Thyroid gland (tissue), 4 donors: ENCODE data around the gene CABP2. TPM values are rescaled to one million over a fixed set of nuclear protein-coding genes. Genes with fewer than 3 reads are reported as not detected.

Source experiments
- DNase-seq, 2 donors: peaks; one replicate each; pipeline ENCODE4 v3.0.0-alpha.2; 2019
- H3K27ac ChIP-seq, 3 donors: fragments of 200-600 bp; sonication (generic); 1 replicate in 2 of 3; 2 replicates in 1 of 3; pipeline ENCODE4 v1.5.1; 2016 to 2019; ENCODE audit warnings: mild to moderate bottlenecking in 1 of 3, moderate library complexity in 1 of 3
- H3K27me3 ChIP-seq: fragments of 200-600 bp; sonication (generic); one replicate; pipeline ENCODE4 v1.5.1; 2019
- H3K36me3 ChIP-seq, 2 donors: fragments of 200-600 bp; sonication (generic); one replicate each; pipeline ENCODE4 v1.5.1; 2016 to 2019
- H3K4me1 ChIP-seq, 2 donors: fragments of 200-600 bp; sonication (generic); one replicate each; pipeline ENCODE4 v1.5.1; 2017 to 2019
- H3K4me3 ChIP-seq, 3 donors: fragments of 200-600 bp; sonication (generic); replicated peaks in 1 of 3; 1 replicate in 2 of 3; 2 replicates in 1 of 3; pipeline ENCODE4 v1.5.1; 2016; ENCODE audit warnings: mild to moderate bottlenecking in 1 of 3
- H3K9me3 ChIP-seq: fragments of 200-600 bp; sonication (generic); one replicate; pipeline ENCODE4 v1.5.1; 2017
- POLR2A ChIP-seq, 2 donors: fragments of 450-650 bp; IDR thresholded peaks; one replicate each; pipeline ENCODE4 v1.6.1; 2017; ENCODE audit warnings: antibody characterized with exemption in 2 of 2, mild to moderate bottlenecking in 2 of 2, moderate library complexity in 1 of 2
- WGBS, 2 donors: methylation state at CpG; one replicate each; pipeline ENCODE4 v1.1.5; 2017; 5-methylcytosine and 5-hydroxymethylcytosine counted together
- intact Hi-C: fragments of 100-400 bp; cut with DNase I; formaldehyde crosslinking; loops from one replicate; pipeline ENCODE4 v1.15.1; 2023
- total RNA-seq, 4 donors: library from RNA; depleted of rRNA; stranded (reverse); fragments of >200 nt; gene quantifications; one replicate each; pipeline ENCODE4 v1.2.3, GENCODE V29; 2016
- TF ChIP-seq, protein P1 (sequence below), 6 experiments: fragments of 200-600 bp in 3 of 6; fragments of 450-650 bp in 3 of 6; sonication (generic) in 3 of 6; IDR thresholded peaks; one replicate each; pipeline ENCODE4 v1.5.1; 2016 to 2019; ENCODE audit warnings: antibody characterized with exemption in 6 of 6, mild to moderate bottlenecking in 2 of 6, inconsistent platforms in 1 of 6, moderate library complexity in 1 of 6

The CABP2 gene
- total RNA-seq, 4 donors from 2014 or later = not detected

GRCh38 chr11:67499808-67500483 lies 23.3 kb downstream of the CABP2 start:
- H3K36me3 ChIP-seq = peaks cover 0 to 20% of the 10 kb centered on the region in 2 donors
- peaks cover 6 to 10% of the 10 kb centered on the region in 2 donors for H3K4me1 ChIP-seq
- 92 to 95% methylated on average over 9 to 11 of the region's 26 CpGs for WGBS, 2 donors
- intact Hi-C loops = loop anchor here (10.0 kb wide), 1 partner anchor 145 kb away; the partner anchor contains the start of gene POLD4
- no peaks in the 10 kb centered on the region for H3K9me3 ChIP-seq
- no peak for DNase-seq
- H3K4me3 ChIP-seq = no peak overlapping the region
- no peak overlapping the region for H3K27ac ChIP-seq
- no peaks in the 10 kb centered on the region for H3K27me3 ChIP-seq
- TF ChIP-seq, protein P1, sequence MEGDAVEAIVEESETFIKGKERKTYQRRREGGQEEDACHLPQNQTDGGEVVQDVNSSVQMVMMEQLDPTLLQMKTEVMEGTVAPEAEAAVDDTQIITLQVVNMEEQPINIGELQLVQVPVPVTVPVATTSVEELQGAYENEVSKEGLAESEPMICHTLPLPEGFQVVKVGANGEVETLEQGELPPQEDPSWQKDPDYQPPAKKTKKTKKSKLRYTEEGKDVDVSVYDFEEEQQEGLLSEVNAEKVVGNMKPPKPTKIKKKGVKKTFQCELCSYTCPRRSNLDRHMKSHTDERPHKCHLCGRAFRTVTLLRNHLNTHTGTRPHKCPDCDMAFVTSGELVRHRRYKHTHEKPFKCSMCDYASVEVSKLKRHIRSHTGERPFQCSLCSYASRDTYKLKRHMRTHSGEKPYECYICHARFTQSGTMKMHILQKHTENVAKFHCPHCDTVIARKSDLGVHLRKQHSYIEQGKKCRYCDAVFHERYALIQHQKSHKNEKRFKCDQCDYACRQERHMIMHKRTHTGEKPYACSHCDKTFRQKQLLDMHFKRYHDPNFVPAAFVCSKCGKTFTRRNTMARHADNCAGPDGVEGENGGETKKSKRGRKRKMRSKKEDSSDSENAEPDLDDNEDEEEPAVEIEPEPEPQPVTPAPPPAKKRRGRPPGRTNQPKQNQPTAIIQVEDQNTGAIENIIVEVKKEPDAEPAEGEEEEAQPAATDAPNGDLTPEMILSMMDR (IDR thresholded peaks at IDR 0.05) = no peak
- TF ChIP-seq POLR2A (IDR thresholded peaks at IDR 0.05) = no peak

GRCh38 chr11:67498544-67498972 lies 24.7 kb downstream of the CABP2 start:
- no peak for DNase-seq
- WGBS, 2 donors = 92% methylated on average over 19 to 20 of the region's 21 CpGs
- Histone ChIP-seq H3K27me3 (no peaks in the 10 kb centered on the region), H3K4me1 (peaks cover 3 to 4% of the 10 kb centered on the region in 2 donors), H3K36me3 (peaks cover 8 to 28% of the 10 kb centered on the region in 2 donors), H3K4me3 (no peak overlapping the region), H3K9me3 (no peaks in the 10 kb centered on the region), H3K27ac (no peak overlapping the region)
- intact Hi-C loops = no loop called here
- TF ChIP-seq, protein P1 (IDR thresholded peaks at IDR 0.05) = no peak
- no peak for TF ChIP-seq POLR2A (IDR thresholded peaks at IDR 0.05)

DNA sequence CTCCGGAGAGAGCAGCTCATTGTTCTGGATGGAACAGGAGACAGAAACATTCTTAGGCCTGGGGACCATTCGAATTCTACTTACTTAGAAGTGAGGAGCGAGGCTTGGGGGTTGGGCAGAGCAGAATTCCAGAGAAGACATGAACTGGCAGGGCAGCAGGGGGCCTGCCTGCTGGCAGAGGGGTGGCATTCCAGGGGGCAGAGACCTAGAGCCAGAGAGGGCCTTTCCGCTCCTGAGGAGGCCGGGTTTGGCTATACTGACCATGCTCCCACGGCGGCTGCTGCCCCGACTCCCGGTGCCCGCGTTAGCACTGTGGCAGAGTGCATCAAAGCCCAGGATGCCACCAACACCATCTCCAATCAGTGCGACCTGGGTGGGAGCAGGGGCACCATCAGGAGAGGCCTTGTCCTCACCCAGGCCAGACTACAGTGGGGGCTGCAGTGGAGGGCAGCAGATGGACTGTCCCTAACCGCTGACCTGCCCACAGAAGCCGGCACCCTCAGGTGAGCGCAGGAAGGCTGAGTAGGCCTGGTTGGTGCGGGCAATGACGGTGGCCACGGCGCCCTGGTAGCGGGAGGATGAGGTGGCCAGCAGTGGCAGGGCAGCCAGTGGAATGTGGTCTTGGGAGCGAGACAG lies 25.5 kb downstream of the CABP2 start:
- Histone ChIP-seq H3K9me3 (no peaks in the 10 kb centered on the region), H3K36me3 (peaks cover 16 to 34% of the 10 kb centered on the region in 2 donors), H3K4me3 (no peak overlapping the region), H3K27ac (no peak overlapping the region), H3K27me3 (no peaks in the 10 kb centered on the region), H3K4me1 (no peaks in the 10 kb centered on the region)
- 98 to 99% methylated on average over 15 to 20 of the region's 21 CpGs for WGBS, 2 donors
- DNase-seq = no peak
- no peak for TF ChIP-seq POLR2A (IDR thresholded peaks at IDR 0.05)
- TF ChIP-seq, protein P1 (IDR thresholded peaks at IDR 0.05) = no peak
- intact Hi-C loops = no loop called here

DNA sequence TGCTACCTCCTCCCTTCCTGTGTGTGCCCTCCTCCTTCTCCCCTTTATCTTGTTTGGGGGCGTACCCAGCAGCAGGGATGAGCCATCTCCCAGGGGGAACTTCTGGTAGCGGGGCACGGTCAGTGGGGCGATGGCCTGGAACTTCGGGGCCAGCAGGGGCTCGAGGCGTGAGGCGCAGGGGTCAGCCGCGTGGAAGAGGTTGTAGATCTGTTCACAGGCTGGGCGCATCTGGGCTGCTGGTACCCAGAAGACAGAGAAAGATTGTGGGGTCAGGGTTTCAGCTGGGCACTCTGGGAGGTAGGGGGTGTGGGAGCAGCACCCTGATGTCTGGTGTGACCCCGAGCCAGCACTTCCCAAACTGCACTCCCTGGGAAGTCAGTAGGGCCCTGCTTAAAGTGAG lies 27.1 kb downstream of the CABP2 start:
- Histone ChIP-seq H3K36me3 (peaks cover 33 to 37% of the 10 kb centered on the region in 2 donors), H3K27me3 (no peaks in the 10 kb centered on the region), H3K9me3 (no peaks in the 10 kb centered on the region), H3K4me1 (no peaks in the 10 kb centered on the region), H3K27ac (no peak overlapping the region), H3K4me3 (no peak overlapping the region)
- WGBS, 2 donors = 92 to 93% methylated on average over 12 of the region's 12 CpGs
- intact Hi-C loops = no loop called here
- TF ChIP-seq POLR2A (IDR thresholded peaks at IDR 0.05) = no peak
- TF ChIP-seq, protein P1 (IDR thresholded peaks at IDR 0.05) = no peak
- no peak for DNase-seq
